Panc1 (cell line): ENCODE data around the gene USB1. TPM values are rescaled to one million over a fixed set of nuclear protein-coding genes. Genes with fewer than 3 reads are reported as not detected.
A peak's percentile ranks its signal among the peaks of the same experiment; 100 is the strongest.

Experiments
- ATAC-seq: fragments of 200-7000 bp; cut with Tn5 transposase; 2 replicates; pipeline ENCODE4 v1.9.1; 2020; ENCODE audit warnings: mild to moderate bottlenecking, moderate library complexity
- BruUV-seq: library from RNA; stranded (reverse); fragments of 400-500 nt; replicated peaks from 2 replicates; lab custom pipeline; 2021; lab: Mats Ljungman, UMichigan
- CTCF ChIA-PET: fragments of 300-600 bp; sonication (Branson Sonifier 250); formaldehyde crosslinking; loops from one replicate; lab custom pipeline; 2022; ENCODE audit warnings: antibody characterized with exemption; lab: Charles Lee
- POLR2A ChIA-PET: fragments of 300-600 bp; sonication (Branson Sonifier 250); formaldehyde crosslinking; loops from one replicate; lab custom pipeline; 2022; ENCODE audit warnings: antibody characterized with exemption; lab: Charles Lee
- DNase-seq: peaks from one replicate; pipeline ENCODE4 v3.0.0-alpha.2; 2010; ENCODE audit warnings: low read depth, low spot score
- H3K27ac ChIP-seq: 2 replicates; pipeline ENCODE4 v1.5.1; 2011; ENCODE audit warnings: mild to moderate bottlenecking, low read length, inconsistent platforms
- H3K27me3 ChIP-seq: fragments of 200-500 bp; sonication (Bioruptor generic); 2 replicates; pipeline ENCODE4 v1.6.0; 2014; ENCODE audit warnings: low read length, inconsistent platforms; ENCODE audit not compliant: control insufficient read depth, insufficient read depth
- H3K36me3 ChIP-seq: fragments of 200-500 bp; sonication (Bioruptor generic); 2 replicates; pipeline ENCODE4 v1.5.1; 2014; ENCODE audit warnings: inconsistent platforms, mild to moderate bottlenecking, low read length, moderate library complexity; ENCODE audit not compliant: control insufficient read depth, insufficient read depth
- H3K4me1 ChIP-seq: 2 replicates; pipeline ENCODE4 v1.5.1; 2011; ENCODE audit warnings: inconsistent platforms, mild to moderate bottlenecking, low read length, moderate library complexity; ENCODE audit not compliant: control insufficient read depth, insufficient read depth
- H3K4me3 ChIP-seq, 2 experiments: 2 replicates each; pipeline ENCODE4 v1.5.1; 2011 to 2012; ENCODE audit warnings: low read depth in 2 of 2, low read length in 2 of 2, mild to moderate bottlenecking in 2 of 2, inconsistent platforms in 1 of 2, moderate library complexity in 1 of 2
- H3K9me3 ChIP-seq: fragments of 200-500 bp; sonication (Bioruptor generic); 2 replicates; pipeline ENCODE4 v1.5.1; 2014; ENCODE audit warnings: low read depth, mild to moderate bottlenecking, inconsistent platforms, low read length, moderate library complexity; ENCODE audit not compliant: control insufficient read depth, insufficient read depth
- CTCF ChIP-seq: fragments of 450-650 bp; IDR thresholded peaks from 2 replicates; pipeline ENCODE4 v1.5.1; 2017; ENCODE audit warnings: mild to moderate bottlenecking
- POLR2AphosphoS5 ChIP-seq: IDR thresholded peaks from 2 replicates; pipeline ENCODE4 v1.6.1; 2012; ENCODE audit warnings: mild to moderate bottlenecking, low read depth, low read length, moderate library complexity
- REST ChIP-seq, 2 experiments: IDR thresholded peaks; 2 replicates each; pipeline ENCODE4 v1.6.1; 2011 to 2012; ENCODE audit warnings: low read depth in 2 of 2, control low read depth in 1 of 2, low read length in 1 of 2, mild to moderate bottlenecking in 1 of 2, moderate library complexity in 1 of 2; ENCODE audit not compliant: insufficient read depth in 1 of 2
- SIN3A ChIP-seq: IDR thresholded peaks from 2 replicates; pipeline ENCODE4 v1.6.1; 2012; ENCODE audit warnings: low read depth, mild to moderate bottlenecking, low read length, moderate library complexity, borderline replicate concordance; ENCODE audit not compliant: insufficient read depth
- TCF7L2 ChIP-seq: IDR thresholded peaks from 2 replicates; pipeline ENCODE4 v1.6.1; 2011; ENCODE audit warnings: mild to moderate bottlenecking, low read depth, low read length, inconsistent platforms
- in situ Hi-C: cut with HindIII; loops from 2 replicates; pipeline ENCODE4 v1.10.0; 2016; ENCODE audit warnings: low sequenced_read_pairs, low pct_unique_long_range_greater_than_20kb
- intact Hi-C: fragments of 100-400 bp; cut with micrococcal nuclease; formaldehyde crosslinking; loops from one replicate; pipeline ENCODE4 v1.10.0; 2022; ENCODE audit not compliant: unreplicated experiment
- total RNA-seq: library from RNA; stranded (reverse); gene quantifications from one replicate; pipeline ENCODE4 v1.2.1, GENCODE V29; 2021; ENCODE audit not compliant: unreplicated experiment

USB1 gene
- total RNA-seq, 1 experiment from 2014 or later, result 58.2 TPM

DNA sequence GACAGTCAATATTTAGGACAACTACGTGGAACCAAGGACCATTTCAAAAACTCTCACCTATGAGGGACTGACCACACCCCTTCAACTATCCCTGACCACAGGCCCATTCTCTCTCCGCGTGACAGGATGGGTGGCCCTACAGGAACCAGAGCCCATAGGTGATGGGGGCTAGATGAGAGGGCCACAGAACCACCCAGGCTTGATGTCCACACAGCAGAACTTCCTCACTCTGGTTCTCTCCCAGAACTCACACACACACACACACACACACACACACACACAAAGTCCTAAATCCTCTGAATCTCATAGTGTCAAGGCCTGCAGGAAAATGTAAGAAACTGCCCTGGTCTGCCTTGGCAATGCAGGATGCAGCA is 2.2 kb upstream of the USB1 start:
- DNase-seq, result no peak
- H3K4me3 ChIP-seq, result no peak overlapping the region
- in situ Hi-C loops (no loop called here), intact Hi-C loops (no loop called here)
- ChIA-PET POLR2A (no interaction called here), CTCF (no interaction called here)
- TSS peak; percentile 75 for BruUV-seq
- no peaks in the 10 kb centered on the region for H3K9me3 ChIP-seq
- no peaks in the 10 kb centered on the region for H3K36me3 ChIP-seq
- peaks cover 11% of the 10 kb centered on the region for H3K4me1 ChIP-seq
- H3K27ac ChIP-seq, result no peak overlapping the region
- no peaks in the 10 kb centered on the region for H3K27me3 ChIP-seq
- TF ChIP-seq REST (IDR thresholded peaks at IDR 0.05; ENCODE audit: insufficient read depth in 1 of 2, low read depth in 2 of 2, low read length in 1 of 2) (no peak), TCF7L2 (no peak), SIN3A (no peak), CTCF (no peak), POLR2AphosphoS5 (no peak)
- ATAC-seq, result no peak

- CTCF ChIA-PET, result no interaction called here
- no peak for TF ChIP-seq SIN3A
- BruUV-seq, result no TSS peak
- H3K9me3 ChIP-seq, result no peaks in the 10 kb centered on the region
- H3K4me1 ChIP-seq, result peaks cover 11% of the 10 kb centered on the region
- intact Hi-C loops (no loop called here), in situ Hi-C loops (no loop called here)
- no peaks in the 10 kb centered on the region for H3K27me3 ChIP-seq
- H3K4me3 ChIP-seq, result peak overlapping the region; percentile 56 to 71
- DNase-seq (no peak), ATAC-seq (no peak)
- POLR2A ChIA-PET, result no interaction called here
- H3K27ac ChIP-seq, result peak overlapping the region; percentile 34
- no peaks in the 10 kb centered on the region for H3K36me3 ChIP-seq
Observed at GRCh38 chr16:57999366-57999970, 1.7 kb upstream of the USB1 start.

- TF ChIP-seq TCF7L2 (no peak), SIN3A (0 out of 2 replicates have a peak, but pooled peaks have one; percentile 5), REST (IDR thresholded peaks at IDR 0.05; ENCODE audit: insufficient read depth in 1 of 2, low read depth in 2 of 2, low read length in 1 of 2) (no peak)
- Histone ChIP-seq H3K4me1 (peaks cover 11% of the 10 kb centered on the region), H3K27me3 (no peaks in the 10 kb centered on the region), H3K4me3 (peak within 1 kb of the TSS; percentile 69 to 71), H3K9me3 (no peaks in the 10 kb centered on the region), H3K27ac (peak within 1 kb of the TSS; percentile 68), H3K36me3 (no peaks in the 10 kb centered on the region)
- intact Hi-C loops (loop anchor here (10.0 kb wide), 1 partner anchor 245 kb away; no protein-coding TSS in a partner anchor), in situ Hi-C loops (loop anchor here (25.0 kb wide), 1 partner anchor 112 kb away; no protein-coding TSS in a partner anchor)
- ChIA-PET POLR2A (no interaction called here), CTCF (no interaction called here)
- BruUV-seq, result no TSS peak
- DNase-seq (no peak), ATAC-seq (peak; percentile 42)
Observed at GRCh38 chr16:57999971-58000705, 1.1 kb upstream of the USB1 start, which contains the start of gene ZNF319. Gene ZNF319 (minus strand): TSS chr16:58000672. CDS start chr16:57998265, 2,407 bp downstream.
